A673 (cell line): ENCODE results near the gene FSIP1.

Experiments
- EZH2 ChIP-seq: fragments of 200-600 bp; sonication (generic); IDR thresholded peaks from 2 replicates; pipeline ENCODE4 v1.6.1; 2017; ENCODE audit warnings: borderline replicate concordance, low read depth, mild to moderate bottlenecking, mixed read lengths, antibody characterized with exemption, low read length; ENCODE audit not compliant: poor library complexity, severe bottlenecking
- TF ChIP-seq, protein P1 (sequence below): fragments of 300-800, 200-600 bp; sonication (generic); conservative IDR thresholded peaks from 2 replicates; pipeline ENCODE4 v1.5.1; 2017; ENCODE audit warnings: low read depth, mild to moderate bottlenecking, antibody characterized with exemption, low read length, moderate library complexity, mixed read lengths

DNA sequence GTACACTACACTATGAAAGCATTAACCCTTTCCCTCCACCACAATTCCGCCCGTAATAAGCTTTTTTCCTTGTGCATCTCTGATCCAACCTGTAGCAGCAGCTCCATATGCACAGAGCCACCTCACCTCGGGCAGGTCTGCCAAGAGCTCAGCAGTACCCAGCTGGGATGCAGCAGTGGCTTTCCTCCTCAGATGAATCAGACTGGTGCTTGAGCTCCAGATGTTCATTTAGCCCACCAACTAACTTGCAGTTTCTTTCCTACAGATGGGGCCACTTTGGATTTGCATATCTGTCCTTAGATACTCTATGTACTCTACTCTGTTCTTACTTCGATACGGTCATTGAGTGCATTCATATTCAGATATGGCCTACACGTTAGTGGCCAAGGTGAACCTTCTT, 14.8 kb upstream of the FSIP1 start:
- TF ChIP-seq, protein P1, sequence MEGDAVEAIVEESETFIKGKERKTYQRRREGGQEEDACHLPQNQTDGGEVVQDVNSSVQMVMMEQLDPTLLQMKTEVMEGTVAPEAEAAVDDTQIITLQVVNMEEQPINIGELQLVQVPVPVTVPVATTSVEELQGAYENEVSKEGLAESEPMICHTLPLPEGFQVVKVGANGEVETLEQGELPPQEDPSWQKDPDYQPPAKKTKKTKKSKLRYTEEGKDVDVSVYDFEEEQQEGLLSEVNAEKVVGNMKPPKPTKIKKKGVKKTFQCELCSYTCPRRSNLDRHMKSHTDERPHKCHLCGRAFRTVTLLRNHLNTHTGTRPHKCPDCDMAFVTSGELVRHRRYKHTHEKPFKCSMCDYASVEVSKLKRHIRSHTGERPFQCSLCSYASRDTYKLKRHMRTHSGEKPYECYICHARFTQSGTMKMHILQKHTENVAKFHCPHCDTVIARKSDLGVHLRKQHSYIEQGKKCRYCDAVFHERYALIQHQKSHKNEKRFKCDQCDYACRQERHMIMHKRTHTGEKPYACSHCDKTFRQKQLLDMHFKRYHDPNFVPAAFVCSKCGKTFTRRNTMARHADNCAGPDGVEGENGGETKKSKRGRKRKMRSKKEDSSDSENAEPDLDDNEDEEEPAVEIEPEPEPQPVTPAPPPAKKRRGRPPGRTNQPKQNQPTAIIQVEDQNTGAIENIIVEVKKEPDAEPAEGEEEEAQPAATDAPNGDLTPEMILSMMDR: no peak
- TF ChIP-seq EZH2: no peak
